Spleen (tissue), 7 donors: ENCODE measurements around the gene FSTL1.
A peak's percentile ranks its signal among the peaks of the same experiment; 100 is the strongest.

Experiments
- CTCF ChIP-seq, 11 experiments: fragments of 200-600 bp in 7 of 11; fragments of 450-650 bp in 4 of 11; sonication (generic) in 4 of 11; IDR thresholded peaks in 8 of 11; conservative IDR thresholded peaks in 3 of 11; 1 replicate in 7 of 11; 2 replicates in 4 of 11; pipeline versions ENCODE4 v1.4.0 to v1.8.0; 2016 to 2021; ENCODE audit warnings: antibody characterized with exemption in 11 of 11, inconsistent platforms in 4 of 11, mild to moderate bottlenecking in 1 of 11
- POLR2A ChIP-seq, 3 donors: fragments of 450-650 bp; IDR thresholded peaks; one replicate each; pipeline ENCODE4 v1.5.1; 2017; ENCODE audit warnings: antibody characterized with exemption in 3 of 3, mild to moderate bottlenecking in 1 of 3
- donor health status: DM: no; HTN: no; CAD: no; lungs with moderate emphysema.
- donor health status: DM: no; HTN: no; CAD: no.
- donor health status: DM: no; HTN: no; CAD: no.

GRCh38 chr3:120417272-120417911, 33.4 kb downstream of the FSTL1 start:
- peak; percentile 79 to 94 (median 86) for TF ChIP-seq CTCF (IDR thresholded peaks at IDR 0.05 in 8 of 11, conservative IDR thresholded peaks at IDR 0.05 in 3 of 11)
- TF ChIP-seq POLR2A (IDR thresholded peaks at IDR 0.05) = no peak
